T47D (cell line): ENCODE measurements around the gene PLEKHD1.
A peak's percentile ranks its signal among the peaks of the same experiment; 100 is the strongest.

Experiments used
- DNase-seq, 2 experiments: peaks; one replicate each; pipeline versions ENCODE4 v3.0.0 to v3.0.0-alpha.2; 2011 to 2012; ENCODE audit warnings: low read depth in 1 of 2, low spot score in 1 of 2
- JUND ChIP-seq: IDR thresholded peaks from 2 replicates; pipeline ENCODE4 v1.6.1; 2012; ENCODE audit warnings: low read depth
- in situ Hi-C: cut with HindIII; loops from 2 replicates; pipeline ENCODE4 v1.10.0; 2016; ENCODE audit warnings: low sequenced_read_pairs, low pct_unique_long_range_greater_than_20kb

PLEKHD1 gene

GRCh38 chr14:69532561-69533340 is 48.2 kb downstream of the PLEKHD1 start:
- no peak for TF ChIP-seq JUND
- DNase-seq, result peak; percentile 28 to 89
- in situ Hi-C loops, result no loop called here

DNA sequence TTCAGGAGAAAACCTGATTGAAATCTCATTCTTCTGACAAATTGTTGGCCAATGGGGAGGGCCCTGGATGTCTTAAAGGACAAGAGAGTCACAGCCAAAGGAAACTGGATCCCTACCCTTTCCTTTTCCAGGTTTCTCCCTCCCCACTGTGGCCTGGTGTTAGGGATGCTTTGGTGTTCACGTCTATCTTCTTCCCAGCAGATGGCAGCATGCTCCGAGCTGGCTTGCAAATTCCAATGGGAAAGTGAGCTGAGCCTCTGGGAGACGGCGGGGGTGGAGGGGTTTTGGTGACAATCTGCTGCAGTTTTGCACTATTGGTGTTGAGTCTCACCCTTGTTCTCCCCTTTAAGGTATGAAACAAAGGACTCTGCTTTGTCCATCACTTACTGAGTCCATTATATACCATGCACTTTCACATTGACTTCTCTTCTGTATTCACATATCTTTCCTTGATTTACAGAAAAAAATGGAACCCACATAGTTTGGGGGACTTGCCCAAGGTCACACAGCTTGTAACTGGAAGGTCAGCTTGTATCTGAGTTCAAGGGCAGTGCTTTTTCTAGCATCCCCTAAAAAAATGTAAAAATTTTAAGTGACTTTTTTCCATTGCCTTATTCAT is 50.8 kb downstream of the PLEKHD1 start:
- peak; percentile 72 to 86 for DNase-seq
- no peak for TF ChIP-seq JUND
- in situ Hi-C loops, result no loop called here

DNA sequence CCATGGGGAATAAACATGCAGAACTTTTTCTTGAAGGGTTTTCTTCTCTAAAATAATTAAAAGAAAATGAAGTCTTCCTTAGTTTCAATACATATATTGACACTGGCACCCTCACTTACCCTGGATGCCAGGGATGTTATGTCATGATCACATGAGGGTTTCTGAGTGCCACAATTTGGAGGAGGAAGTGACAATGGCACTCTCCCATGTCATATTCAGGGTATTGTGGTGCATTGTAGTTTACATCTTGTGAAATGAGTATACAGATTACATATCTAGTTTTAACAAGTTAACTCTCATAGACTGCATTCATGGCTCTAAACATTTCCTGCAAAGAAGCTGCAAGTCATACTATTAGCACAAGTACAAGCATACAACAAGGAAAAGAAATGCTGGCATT is 52.4 kb downstream of the PLEKHD1 start:
- in situ Hi-C loops, result no loop called here
- peak in 1 of 2 experiments; percentile 64 for DNase-seq
- TF ChIP-seq JUND, result no peak

DNA sequence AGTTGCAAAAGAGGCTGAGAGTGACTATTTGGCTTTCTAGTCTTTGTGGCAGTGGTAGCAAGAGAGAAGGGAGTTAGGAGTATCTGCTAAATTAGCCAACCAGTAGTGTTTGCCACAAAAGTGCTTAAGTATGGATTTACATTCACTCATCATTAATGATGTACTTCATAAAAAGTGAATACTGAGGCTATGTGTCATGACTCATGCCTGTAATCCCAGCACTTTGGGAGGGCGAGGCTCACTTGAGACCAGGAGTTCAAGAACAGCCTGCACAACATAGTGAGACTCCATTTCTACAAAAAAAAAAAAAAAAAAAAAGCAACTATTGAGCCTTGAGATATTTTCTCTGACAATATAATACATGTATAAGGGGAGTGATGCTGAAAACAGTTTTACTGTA is 53.4 kb downstream of the PLEKHD1 start:
- no peak for TF ChIP-seq JUND
- in situ Hi-C loops, result no loop called here
- DNase-seq, result no peak

- no peak for TF ChIP-seq JUND
- no peak for DNase-seq
- in situ Hi-C loops, result no loop called here
These were observed 54.2 kb downstream of the PLEKHD1 start for GRCh38 chr14:69538766-69539165.

DNA sequence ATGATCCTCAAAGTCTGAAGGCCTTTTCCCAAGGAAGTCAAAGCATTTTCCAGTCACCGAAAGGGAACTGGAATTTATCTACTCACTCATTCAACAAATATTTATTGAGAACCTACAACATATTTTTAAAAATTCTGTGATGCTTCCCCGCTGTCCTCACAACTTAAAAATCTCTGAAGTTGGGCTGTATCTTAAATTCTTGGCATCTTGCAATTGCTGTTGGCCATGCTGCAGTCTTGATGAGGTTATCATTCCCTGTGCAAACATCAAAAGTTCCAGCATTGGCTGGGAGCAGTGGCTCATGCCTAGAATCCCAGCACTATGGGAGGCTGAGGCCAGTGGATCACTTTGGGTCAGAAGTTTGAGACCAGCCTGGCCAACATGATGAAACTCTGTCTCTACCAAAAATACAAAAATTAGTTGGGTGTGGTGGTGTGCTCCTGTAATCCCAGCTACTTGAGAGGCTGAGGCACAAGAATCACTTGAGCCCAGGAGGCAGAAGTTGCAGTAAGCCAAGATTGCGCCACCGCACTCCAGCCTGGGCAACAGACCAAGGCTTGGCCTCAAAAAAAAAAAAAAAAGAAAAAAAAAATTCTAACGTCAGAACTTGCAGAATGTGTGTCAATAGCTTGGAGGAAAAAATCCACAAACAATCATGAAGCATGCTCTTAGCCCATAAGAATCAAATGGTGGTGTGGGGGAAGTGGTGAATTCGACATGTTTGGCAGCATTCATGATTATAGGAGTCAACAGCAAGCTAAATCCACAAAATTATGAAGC is 55.3 kb downstream of the PLEKHD1 start:
- in situ Hi-C loops, result no loop called here
- DNase-seq, result peak; percentile 32 to 76
- TF ChIP-seq JUND, result peak; percentile 33; the same call in 1 of the 2 replicates

GRCh38 chr14:69540654-69541335 is 56.3 kb downstream of the PLEKHD1 start:
- TF ChIP-seq JUND, result no peak
- in situ Hi-C loops, result no loop called here
- no peak for DNase-seq

- in situ Hi-C loops, result no loop called here
These were observed 57.8 kb downstream of the PLEKHD1 start for GRCh38 chr14:69542311-69542710.

DNA sequence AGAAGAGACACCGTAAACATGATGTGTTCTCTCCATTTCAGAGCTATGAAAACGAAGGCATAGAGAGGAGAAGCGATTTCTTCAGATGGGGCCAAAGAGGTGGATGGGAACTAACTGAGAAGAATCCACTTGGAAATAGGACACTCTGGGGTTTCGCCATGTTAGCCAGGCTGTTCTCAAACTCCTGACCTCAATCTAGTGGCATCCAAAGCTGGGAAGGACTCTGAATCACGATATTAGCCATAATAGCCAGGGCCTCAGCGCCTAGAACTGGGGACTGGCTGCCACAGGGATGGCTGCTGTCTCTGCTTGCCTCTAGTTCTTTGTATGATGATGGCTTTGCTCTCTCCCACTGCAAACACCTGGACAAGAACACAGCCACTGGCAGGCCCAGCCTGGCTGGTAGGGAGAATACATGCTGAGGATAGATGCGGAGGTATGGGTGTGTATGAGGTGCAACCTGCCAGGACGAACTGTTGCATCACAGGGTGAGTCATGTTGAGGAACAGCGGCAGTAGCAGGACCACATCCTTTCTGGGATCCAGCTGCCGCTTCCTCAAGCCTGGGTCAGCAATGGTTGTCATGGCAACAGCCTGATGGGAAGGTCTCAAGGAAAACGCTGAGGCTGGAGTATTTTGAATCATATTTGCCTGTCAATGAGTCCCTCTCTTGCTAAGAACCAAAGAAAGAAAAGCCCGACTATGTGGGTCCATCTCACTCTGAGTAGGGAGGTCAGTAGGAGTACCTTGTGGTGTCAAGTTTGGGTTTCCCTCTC is 59.0 kb downstream of the PLEKHD1 start:
- in situ Hi-C loops, result no loop called here

More at GRCh38 chr14:69542311-69542710, 57.8 kb downstream of the PLEKHD1 start:
- no peak for DNase-seq
- no peak for TF ChIP-seq JUND

DNA sequence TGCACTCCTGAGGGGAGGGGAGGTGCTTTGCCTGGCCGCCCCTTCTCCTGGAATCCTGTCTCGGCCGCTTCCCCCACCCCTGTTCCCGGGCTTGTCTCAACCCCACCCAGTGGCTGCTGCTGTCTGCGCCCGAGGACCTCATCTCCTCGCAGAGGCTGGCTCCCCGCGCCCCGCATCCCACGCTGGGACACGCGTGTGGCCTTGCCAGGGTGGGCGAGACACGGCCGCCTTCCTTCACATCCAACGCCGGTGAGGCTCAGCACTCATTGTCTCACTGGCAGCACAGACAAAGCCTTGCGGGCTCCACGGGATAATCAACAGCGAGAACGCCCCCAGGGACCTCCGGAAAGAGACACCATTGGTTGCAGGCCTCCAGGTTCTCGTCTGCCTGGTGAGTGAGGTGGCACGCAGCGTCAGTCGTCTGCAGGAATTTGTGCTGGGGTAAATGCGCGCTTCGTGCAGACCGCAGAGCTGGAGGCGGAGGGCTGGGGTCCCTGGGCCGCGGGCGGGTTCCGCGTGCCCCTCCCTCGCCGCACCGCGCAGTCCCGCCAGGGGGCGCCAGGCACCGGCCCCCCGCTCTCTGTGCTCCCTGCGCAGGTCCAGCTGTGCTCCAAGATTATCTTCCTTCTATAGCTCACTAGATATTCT is 63.3 kb downstream of the PLEKHD1 start:
- no peak for DNase-seq
- in situ Hi-C loops, result no loop called here
- no peak for TF ChIP-seq JUND

More for the DNA sequence above, 59.0 kb downstream of the PLEKHD1 start:
- no peak for TF ChIP-seq JUND
- DNase-seq, result no peak

DNA sequence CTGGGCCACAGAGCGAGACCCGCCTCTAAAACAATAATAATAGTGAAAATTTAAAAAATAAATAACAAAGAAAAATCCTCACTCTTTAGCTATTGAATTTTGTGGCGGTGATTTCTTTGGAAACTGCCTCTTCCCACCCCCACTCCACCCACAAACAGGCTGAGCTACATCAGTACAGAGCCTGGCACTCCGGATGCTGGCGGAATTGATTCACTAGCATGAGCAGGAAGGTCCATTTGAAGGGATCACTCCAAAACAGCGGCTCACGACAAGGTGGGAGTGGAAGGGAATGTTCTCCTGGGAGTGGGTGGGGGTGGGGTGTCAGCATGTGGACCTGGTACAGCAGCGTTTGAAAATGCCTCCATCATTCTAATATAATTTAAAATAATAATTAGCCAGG is 64.0 kb downstream of the PLEKHD1 start:
- in situ Hi-C loops, result no loop called here
- no peak for TF ChIP-seq JUND

More for the DNA sequence above, 64.0 kb downstream of the PLEKHD1 start:
- no peak for DNase-seq
